GM19438 (cell line): ENCODE measurements around the gene ACOXL.
A peak's percentile ranks its signal among the peaks of the same experiment; 100 is the strongest.
"Not testable (repeated sequence)": the region's sequence is repeated elsewhere in the genome, so short reads cannot be mapped to it uniquely, and the experiment has no call there.

Source experiments
- ATAC-seq: cut with Tn5 transposase; IDR thresholded peaks from one replicate; pipeline ENCODE4 v1.9.1; 2021; ENCODE audit warnings: low read depth; ENCODE audit not compliant: unreplicated experiment

Gene ACOXL

GRCh38 chr2:110852541-110853263 is 120.3 kb downstream of the ACOXL start:
- no peak for ATAC-seq

- no peak for ATAC-seq
Observed at GRCh38 chr2:110853516-110853915, 121.1 kb downstream of the ACOXL start.

DNA sequence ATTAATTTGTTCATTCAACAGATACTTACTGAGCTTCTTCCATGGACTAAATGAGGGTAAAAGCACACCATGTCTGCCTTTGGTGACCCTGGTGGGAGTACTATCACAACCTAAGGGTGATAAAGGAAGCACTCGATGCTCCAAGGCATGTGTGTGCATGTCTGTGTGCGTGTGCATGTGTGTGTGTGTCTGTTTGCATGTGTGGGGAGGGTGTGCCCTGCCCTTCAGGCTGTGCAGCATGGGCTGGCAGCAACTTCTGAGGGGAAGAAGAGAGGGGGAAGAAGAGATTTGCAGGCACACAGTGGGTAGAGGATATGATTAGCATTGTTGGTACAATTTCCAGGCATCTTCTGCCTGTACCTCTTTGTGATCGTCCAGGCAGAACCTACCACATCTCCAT is 121.6 kb downstream of the ACOXL start:
- ATAC-seq: no peak

DNA sequence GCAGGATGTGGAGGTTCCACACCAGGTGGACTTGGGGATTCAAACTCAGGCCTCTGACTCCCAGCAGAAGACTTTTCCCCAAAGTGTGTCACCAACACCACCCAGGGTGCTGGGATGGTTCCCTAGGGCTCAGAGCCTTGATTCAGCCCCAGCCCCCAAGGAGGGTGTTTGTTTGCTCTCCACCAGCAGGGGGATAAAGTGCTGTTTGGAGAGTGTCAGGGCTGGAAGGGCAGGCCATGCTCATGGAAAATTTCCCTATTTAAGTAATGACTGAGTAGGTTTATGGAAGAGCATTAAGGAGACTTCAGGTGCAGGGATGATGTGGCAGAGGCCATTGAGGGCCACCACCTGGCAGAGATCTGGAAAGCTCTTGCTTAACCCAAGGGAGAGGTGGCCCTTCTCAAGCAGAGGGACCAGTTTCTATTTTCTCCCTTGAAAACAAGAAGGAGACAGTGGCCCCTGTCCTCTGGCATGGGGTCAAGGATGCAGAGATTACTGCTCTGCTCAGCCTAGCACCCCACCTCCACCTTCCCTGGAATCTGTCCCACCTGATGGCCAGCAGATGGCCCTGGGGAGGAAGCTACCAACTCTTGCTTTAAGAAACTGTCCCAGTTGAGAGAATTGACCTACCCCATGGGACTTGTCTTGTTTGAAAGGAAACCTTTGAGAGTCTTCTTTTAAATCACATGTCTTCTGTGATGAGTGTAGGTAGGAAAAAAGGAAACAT is 122.1 kb downstream of the ACOXL start:
- ATAC-seq: no peak

- ATAC-seq: not testable (repeated sequence)
Observed at GRCh38 chr2:110855841-110856240, 123.5 kb downstream of the ACOXL start.

- peak; percentile 75 for ATAC-seq
Observed at GRCh38 chr2:110858135-110858725, 125.9 kb downstream of the ACOXL start.

- ATAC-seq: no peak
Observed at GRCh38 chr2:110858993-110859701, 126.8 kb downstream of the ACOXL start.

- no peak for ATAC-seq
Observed at GRCh38 chr2:110860630-110861029, 128.3 kb downstream of the ACOXL start.

GRCh38 chr2:110861616-110862260 is 129.4 kb downstream of the ACOXL start:
- no peak for ATAC-seq

DNA sequence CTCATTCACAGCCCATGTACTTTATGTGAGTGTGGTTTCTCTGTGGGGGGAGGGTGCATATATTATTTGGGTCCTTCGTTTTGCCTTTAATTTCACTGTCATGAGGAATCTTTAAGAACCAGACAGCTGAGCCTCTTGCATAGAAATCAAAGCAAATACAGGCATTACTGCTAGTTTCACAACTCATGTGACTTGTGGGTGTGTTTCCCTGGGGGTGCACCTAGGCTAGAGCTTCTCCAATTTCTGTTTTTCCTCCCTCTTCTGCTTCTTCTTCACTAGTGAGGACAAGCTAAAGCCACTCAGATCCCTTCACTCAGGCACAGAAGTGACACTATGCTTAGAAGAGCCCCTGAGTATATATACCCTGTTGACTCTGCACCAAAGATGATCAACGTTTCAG is 131.4 kb downstream of the ACOXL start:
- ATAC-seq: no peak

DNA sequence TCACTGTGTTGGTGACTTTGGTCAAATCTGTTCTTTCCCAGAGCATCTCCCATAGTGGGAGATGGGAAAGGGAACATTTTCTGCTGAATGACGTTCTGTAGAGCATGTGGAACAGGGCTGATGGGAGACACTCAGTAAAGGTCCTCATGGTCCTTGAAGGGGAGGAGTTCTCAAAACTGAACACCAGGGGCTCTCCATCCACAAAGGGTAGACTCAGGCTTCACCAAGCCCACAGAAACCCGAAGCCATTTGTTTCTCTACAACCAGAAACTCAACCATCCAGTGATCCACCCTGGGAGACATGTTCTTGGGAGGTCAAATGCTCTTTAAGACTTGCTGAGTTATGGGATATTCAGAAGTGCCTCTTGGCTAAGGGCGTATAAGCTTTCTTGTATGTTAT is 131.8 kb downstream of the ACOXL start:
- ATAC-seq: no peak

DNA sequence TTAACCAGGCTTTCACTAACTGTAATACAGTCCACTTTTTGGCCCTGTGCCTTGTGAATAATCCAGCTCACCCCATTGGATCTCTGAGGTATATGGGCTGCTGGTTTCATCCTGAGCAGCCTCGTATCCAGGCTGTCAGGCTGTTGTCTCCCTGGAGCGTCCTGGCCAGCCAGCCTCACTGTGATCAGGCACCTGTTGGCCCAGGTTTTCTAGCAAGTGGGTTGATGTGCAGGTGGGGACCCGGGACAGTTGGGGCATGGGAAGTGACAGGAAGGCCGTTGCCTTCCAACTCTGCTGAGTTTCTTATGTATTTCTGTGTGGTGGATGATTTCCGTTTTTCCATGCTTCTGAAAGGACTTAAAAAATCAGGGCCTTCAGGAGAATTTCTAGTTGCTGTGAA is 132.4 kb downstream of the ACOXL start:
- no peak for ATAC-seq

GRCh38 chr2:110865188-110865587 is 132.8 kb downstream of the ACOXL start:
- ATAC-seq: peak; percentile 86

DNA sequence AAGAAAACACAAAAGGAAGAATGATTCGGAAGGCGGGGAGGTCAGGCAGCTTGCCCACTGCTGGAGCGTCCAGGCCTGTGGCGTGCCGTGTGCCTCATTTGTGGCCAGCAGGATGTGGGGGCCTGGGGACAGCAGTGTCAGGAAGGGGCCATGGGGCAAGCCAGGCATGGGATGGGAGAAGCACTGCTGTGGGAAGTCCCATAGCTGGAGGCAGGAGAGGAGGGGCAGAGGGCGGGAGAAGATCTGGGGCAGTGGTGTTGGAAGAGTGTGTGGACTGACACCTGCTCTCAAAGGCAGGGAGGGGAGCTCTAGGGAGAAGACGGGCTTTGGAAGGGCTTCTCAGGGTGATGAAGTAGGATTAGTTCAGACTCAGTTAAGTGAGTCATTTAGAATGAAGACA is 133.7 kb downstream of the ACOXL start:
- no peak for ATAC-seq

- no peak for ATAC-seq
Observed at GRCh38 chr2:110866466-110866865, 134.1 kb downstream of the ACOXL start.

GRCh38 chr2:110867078-110867477 is 134.7 kb downstream of the ACOXL start:
- no peak for ATAC-seq

GRCh38 chr2:110868971-110869370 is 136.6 kb downstream of the ACOXL start:
- no peak for ATAC-seq

DNA sequence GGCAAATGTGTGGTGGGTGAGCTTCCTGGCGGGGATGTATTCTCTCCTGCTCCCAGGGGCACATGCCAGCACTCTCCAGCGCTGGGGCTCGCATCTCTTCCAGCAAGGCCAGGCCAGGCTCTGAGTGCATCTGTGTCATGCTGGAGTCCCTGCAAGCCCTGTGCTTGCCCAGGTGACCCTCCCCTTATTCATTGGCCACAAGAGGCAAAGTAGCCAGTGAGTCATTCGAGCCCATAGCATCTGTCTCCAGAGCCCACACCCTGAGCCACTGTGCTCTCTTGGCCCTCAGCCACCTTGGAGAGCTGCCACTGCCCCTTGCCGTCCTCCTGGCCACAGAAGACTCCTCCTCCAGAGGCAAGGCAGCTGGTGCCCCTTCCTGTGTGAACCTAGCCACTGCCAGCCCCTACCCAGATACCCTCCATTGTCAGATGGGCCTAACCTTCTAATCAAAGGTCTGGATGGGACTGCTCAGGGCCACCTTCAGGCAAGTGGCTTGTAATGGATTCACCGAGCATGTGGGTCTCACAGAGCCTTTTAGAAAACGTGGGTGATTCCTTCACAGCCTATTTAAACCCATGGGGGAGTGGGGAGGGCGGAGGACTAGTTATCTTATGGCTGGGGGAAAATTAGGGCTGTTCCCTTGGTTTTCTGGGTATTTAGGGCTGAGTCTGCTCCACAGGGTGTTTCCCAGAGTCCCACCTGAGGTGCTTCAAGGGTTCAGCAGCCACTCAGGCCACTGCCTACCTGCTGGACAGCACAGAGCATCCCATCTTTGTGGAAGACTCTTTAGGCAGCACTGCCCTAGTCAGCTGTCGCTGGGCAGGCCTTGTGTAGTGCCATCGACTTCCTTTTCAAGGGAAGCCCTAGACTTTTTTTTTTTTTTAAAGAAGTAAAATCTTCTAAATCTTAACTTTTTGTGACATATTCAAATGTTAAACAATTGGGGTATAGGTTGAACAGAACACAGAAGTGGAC is 137.4 kb downstream of the ACOXL start:
- no peak for ATAC-seq

GRCh38 chr2:110870545-110870944 is 138.2 kb downstream of the ACOXL start:
- no peak for ATAC-seq

DNA sequence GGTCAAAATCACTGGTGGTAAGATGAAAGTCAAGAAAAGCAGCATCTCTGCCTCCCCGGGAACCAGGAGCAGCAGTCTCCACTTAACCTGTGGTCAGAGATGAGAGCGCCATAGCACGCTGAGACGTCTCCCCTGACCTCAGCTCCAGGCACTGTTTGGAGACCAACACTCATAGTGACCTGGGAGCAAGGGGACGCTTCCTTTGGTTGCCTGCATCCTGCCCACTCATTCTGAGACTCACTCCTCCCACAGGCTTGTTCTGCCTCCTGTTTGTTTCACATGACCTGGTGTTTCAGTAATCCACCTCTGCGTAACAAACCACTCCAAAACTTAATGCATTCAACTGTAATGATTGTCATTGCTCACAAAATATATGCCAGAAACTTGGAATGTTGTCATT is 139.3 kb downstream of the ACOXL start:
- ATAC-seq: no peak
